Activated CD4-positive, alpha-beta T cell treated with anti-CD3 and anti-CD28 coated beads, Interleukin-2, amount 10 ng/mL, durations not matched to agents 24 days and 14 days (primary cell): ENCODE data around the gene PMS2. TPM values are rescaled to one million over a fixed set of nuclear protein-coding genes. Genes with fewer than 3 reads are reported as not detected.
"Not testable (repeated sequence)": the region's sequence is repeated elsewhere in the genome, so short reads cannot be mapped to it uniquely, and the experiment has no call there.

Experiments
- DNase-seq: peaks from one replicate; pipeline ENCODE4 v3.0.0; 2022
- H3K27ac Mint-ChIP-seq: one replicate; pipeline ENCODE4 v1.8.0; 2022; ENCODE audit warnings: mild to moderate bottlenecking, mixed read lengths
- H3K27me3 Mint-ChIP-seq: one replicate; pipeline ENCODE4 v1.8.0; 2022; ENCODE audit warnings: mixed read lengths
- H3K36me3 Mint-ChIP-seq: one replicate; pipeline ENCODE4 v1.8.0; 2022; ENCODE audit warnings: low read depth, mild to moderate bottlenecking, mixed read lengths
- H3K4me1 Mint-ChIP-seq: one replicate; pipeline ENCODE4 v1.8.0; 2021; ENCODE audit warnings: mixed read lengths
- H3K4me3 Mint-ChIP-seq: one replicate; pipeline ENCODE4 v1.8.0; 2022; ENCODE audit warnings: mild to moderate bottlenecking, moderate library complexity, mixed read lengths
- H3K9me3 Mint-ChIP-seq: one replicate; pipeline ENCODE4 v1.8.0; 2021; ENCODE audit warnings: mixed read lengths
- intact Hi-C: fragments of 100-400 bp; cut with micrococcal nuclease; formaldehyde crosslinking; loops from one replicate; pipeline ENCODE4 v1.15.1; 2023
- total RNA-seq: library from RNA; stranded (reverse); gene quantifications from 2 replicates; pipeline ENCODE4 v1.2.3, GENCODE V29; 2022

The PMS2 gene
- total RNA-seq, 1 donor from 2014 or later, result 24.1 TPM

GRCh38 chr7:6007386-6007785, 1.5 kb downstream of the PMS2 start:
- intact Hi-C loops, result no loop called here
- DNase-seq, result no peak
- H3K27me3 Mint-ChIP-seq, result no peaks in the 10 kb centered on the region
- H3K27ac Mint-ChIP-seq, result peak overlapping the region; percentile 54
- peak overlapping the region; percentile 69 for H3K4me3 Mint-ChIP-seq
- H3K4me1 Mint-ChIP-seq, result peaks cover 25% of the 10 kb centered on the region
- no peaks in the 10 kb centered on the region for H3K9me3 Mint-ChIP-seq
- peaks cover 29% of the 10 kb centered on the region for H3K36me3 Mint-ChIP-seq

DNA sequence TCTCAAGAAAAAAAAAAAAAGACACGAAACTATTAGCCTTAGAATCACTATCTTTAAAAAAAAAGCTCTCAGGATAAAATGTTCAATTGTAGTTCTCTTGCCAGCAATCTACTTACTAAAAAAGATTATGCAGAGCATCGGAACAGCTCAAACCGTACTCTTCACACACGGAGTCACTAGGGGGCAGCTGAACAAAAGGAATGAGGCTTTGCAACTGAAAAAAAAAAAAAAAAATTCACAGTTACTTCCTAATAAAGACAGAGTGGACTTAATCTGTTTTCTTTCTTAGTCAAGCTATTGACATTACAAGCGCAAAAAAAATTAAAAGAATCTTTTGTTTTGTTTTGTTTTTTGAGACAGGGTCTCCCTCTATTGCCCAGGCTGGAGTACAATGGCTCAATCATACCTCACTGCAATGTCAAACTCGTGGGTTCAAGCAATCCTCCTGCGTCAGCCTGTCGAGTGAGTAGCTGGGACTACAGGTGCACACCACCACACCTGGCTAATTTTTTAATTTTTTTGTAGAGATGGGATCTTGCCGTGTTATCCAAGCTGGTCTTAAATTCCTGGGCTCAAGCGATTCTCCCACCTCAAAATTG, 11.5 kb downstream of the PMS2 start:
- no peak overlapping the region for H3K27ac Mint-ChIP-seq
- H3K9me3 Mint-ChIP-seq, result no peaks in the 10 kb centered on the region
- peaks cover 41% of the 10 kb centered on the region for H3K36me3 Mint-ChIP-seq
- peak; percentile 81 for DNase-seq
- H3K4me3 Mint-ChIP-seq, result no peak overlapping the region
- peaks cover 2% of the 10 kb centered on the region for H3K4me1 Mint-ChIP-seq
- no peaks in the 10 kb centered on the region for H3K27me3 Mint-ChIP-seq
- intact Hi-C loops, result loop anchor here (1.0 kb wide), 1 partner anchor 326 kb away; no protein-coding TSS in a partner anchor

DNA sequence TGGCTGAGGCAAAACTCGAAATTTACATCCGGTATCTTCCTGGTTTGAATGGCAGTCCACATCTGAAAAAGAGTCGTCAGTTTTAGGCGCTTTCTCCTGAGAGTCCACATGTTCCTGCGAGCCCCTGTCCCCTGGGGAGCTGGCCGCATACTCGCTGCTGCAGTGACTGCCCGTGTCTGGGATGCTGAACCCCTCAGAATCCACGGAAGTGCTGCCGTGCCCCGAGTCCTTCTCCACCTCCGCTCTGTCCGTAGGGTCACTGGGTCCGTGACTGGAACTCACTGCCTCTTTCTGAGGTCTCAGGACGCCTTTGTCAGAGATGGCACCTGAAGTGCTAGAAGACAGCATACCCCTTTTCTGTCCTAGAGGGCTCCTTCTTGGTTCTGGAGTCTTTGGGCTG, 21.8 kb downstream of the PMS2 start:
- H3K9me3 Mint-ChIP-seq, H3K4me3 Mint-ChIP-seq, intact Hi-C loops, H3K27ac Mint-ChIP-seq, H3K4me1 Mint-ChIP-seq, H3K27me3 Mint-ChIP-seq: not testable (repeated sequence)
- peak; percentile 53 for DNase-seq
- peaks cover 34% of the 10 kb centered on the region for H3K36me3 Mint-ChIP-seq

DNA sequence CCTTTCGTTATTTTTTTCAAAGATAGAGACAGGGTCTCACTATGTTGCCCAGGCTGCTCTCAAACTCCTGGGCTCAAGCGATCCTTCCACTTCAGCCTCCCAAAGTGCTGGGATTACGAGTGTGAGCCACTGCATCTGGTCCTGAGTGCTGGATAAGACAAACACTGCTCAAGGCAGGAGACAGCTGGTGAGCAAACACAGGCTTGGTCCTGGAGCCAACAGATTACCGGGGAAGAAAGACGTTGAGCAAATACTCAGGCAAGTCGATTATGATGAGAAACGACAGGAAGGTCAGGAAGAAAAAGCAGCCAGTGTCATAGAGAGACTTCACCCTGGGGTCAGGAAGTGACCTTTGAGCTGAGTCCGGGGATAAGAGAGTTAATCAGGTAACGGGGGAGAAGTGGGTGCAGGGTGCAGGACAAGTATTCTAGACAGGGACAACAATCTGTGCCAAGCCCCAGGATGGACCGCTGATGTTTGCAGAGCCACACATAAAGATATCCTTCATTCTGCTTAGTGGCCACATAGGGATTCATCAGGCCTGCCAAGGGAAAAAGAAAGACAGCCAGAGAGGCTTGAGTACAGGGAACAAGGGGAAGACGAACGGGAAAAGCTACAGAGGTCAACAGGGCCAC, 29.1 kb downstream of the PMS2 start:
- H3K9me3 Mint-ChIP-seq, H3K27me3 Mint-ChIP-seq, H3K4me3 Mint-ChIP-seq, H3K27ac Mint-ChIP-seq, DNase-seq, intact Hi-C loops, H3K4me1 Mint-ChIP-seq: not testable (repeated sequence)
- peaks cover 17% of the 10 kb centered on the region for H3K36me3 Mint-ChIP-seq

DNA sequence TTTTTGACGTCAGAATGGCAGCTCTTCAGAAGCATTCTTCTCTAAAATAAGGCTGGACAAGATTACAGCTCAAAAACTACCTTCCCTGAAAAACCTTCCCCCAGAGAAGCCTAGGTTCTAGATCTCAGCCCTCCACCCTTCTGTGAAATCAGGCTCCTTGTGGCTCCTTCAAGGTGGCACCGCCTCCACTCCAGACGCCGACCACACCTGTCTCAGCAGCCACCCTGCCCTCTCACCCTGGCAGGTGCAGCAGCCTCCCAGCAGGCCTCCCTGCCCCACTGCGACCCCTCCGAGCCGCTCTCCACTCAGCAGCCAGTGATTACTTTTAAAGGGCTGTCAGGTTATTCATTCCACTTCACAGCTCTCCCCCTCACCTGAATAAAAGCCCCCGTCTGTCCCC, 35.3 kb downstream of the PMS2 start:
- H3K27me3 Mint-ChIP-seq, intact Hi-C loops, DNase-seq, H3K27ac Mint-ChIP-seq, H3K4me1 Mint-ChIP-seq, H3K9me3 Mint-ChIP-seq, H3K4me3 Mint-ChIP-seq, H3K36me3 Mint-ChIP-seq: not testable (repeated sequence)

GRCh38 chr7:5970347-5970911, 38.4 kb downstream of the PMS2 start, which contains the start of gene RSPH10B:
Gene RSPH10B (minus strand): TSS chr7:5970689. CDS start chr7:5967116, 3,573 bp downstream.
- DNase-seq, H3K4me1 Mint-ChIP-seq, H3K27ac Mint-ChIP-seq, H3K4me3 Mint-ChIP-seq, intact Hi-C loops, H3K9me3 Mint-ChIP-seq, H3K36me3 Mint-ChIP-seq, H3K27me3 Mint-ChIP-seq: not testable (repeated sequence)

DNA sequence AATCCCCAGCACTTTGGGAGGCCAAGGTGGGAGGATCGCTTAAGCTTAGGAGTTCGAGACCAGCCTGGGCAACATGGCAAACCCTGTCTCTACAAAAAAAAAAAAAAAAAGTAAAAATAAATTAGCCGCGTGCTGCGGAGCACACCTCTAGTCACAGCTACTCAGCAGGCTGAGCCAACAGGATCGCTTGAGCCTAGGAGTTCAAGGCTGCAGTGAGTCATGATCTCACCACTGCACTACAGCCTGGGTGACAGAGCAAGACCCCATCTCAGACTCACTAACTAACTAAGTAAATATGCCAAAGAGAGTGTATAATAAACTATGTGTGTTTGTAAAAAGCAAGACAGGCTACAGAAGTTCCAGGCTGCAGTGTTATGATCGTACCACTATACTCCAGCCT, 45.0 kb downstream of the PMS2 start:
- intact Hi-C loops, H3K9me3 Mint-ChIP-seq, H3K27ac Mint-ChIP-seq, H3K4me3 Mint-ChIP-seq, H3K4me1 Mint-ChIP-seq, H3K27me3 Mint-ChIP-seq, H3K36me3 Mint-ChIP-seq, DNase-seq: not testable (repeated sequence)

- H3K4me3 Mint-ChIP-seq, intact Hi-C loops, DNase-seq, H3K27me3 Mint-ChIP-seq, H3K36me3 Mint-ChIP-seq, H3K27ac Mint-ChIP-seq, H3K9me3 Mint-ChIP-seq, H3K4me1 Mint-ChIP-seq: not testable (repeated sequence)
Measured at GRCh38 chr7:5963205-5963604, 45.6 kb downstream of the PMS2 start.

DNA sequence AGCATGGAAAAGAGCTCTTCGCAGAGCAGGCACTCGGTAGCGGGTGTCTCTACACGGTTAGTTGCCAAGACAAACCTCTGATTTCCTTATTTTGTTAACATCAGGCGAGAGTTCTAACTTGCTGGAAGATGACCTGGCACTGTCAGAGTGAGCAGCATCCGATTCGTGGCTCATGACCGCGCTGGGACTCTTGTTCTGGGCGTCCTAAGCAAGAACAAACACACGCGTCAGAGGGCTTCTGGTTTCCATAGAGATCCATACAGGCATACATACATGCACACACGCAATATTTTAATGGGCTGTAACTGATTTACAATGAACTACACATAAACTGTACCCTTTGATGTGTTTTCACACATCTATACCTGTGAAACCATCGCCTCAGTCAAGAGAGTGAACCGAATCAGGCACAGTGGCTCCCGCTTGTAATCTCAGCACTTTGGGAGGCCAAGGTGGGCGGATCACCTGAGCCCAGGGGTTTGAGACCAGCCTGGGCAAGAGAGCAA, 73.9 kb downstream of the PMS2 start:
- intact Hi-C loops, H3K27ac Mint-ChIP-seq, DNase-seq, H3K9me3 Mint-ChIP-seq, H3K36me3 Mint-ChIP-seq, H3K4me1 Mint-ChIP-seq, H3K27me3 Mint-ChIP-seq, H3K4me3 Mint-ChIP-seq: not testable (repeated sequence)

DNA sequence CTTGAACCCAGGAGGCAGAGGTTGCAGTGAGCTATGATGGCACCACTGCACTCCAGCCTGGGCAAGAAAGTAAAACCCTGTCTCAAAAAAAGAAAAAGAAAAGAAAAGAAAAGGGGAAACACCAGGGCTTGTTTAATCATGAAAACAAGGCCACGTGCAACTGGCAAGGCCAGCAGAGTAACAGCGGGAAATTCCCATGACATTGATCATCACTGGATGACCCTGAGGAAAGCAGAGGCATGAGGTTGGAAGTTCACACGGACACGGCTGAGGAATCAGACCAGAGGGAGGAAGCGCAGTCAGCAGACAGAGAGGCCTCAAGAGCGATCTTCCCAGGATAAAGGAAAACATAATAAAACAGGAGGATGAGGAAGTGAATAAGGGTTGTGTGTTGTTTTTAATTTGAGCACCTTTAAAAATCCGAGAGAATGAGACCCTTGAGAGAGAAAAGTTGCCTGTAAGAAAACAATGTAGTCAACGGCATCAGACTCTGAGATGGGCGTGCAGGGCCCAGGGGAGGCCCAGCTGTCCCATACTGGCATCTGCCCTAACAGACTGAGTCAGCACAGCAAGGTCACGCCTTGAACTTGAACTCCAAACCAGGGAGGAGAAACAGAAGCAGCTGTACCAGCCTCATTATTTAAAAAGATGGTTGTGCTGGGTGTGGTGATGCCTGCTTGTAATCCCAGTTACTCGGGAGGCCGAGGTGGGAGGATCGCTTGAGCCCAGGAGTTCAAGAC, 76.8 kb downstream of the PMS2 start:
- H3K4me1 Mint-ChIP-seq, H3K36me3 Mint-ChIP-seq, H3K9me3 Mint-ChIP-seq, H3K4me3 Mint-ChIP-seq, DNase-seq, intact Hi-C loops, H3K27me3 Mint-ChIP-seq, H3K27ac Mint-ChIP-seq: not testable (repeated sequence)

DNA sequence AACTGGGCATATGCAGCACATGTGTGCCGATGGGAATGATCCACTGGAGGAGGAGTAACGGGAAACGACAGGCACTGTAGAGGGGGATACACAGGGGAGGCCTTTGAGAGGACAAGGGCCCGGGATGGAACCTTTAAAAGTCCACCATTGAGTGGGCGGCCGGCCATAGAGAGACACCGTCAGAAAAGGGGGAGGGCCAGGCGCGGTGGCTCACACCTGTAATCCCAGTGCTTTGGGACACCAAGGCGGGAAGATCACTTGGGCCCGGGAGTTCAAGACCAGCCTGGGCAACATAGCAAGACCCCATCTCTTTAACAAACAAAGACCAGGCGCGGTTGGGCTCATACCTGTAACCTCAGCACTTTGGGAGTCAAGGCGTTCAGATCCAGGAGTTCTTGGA, 77.6 kb downstream of the PMS2 start:
- H3K9me3 Mint-ChIP-seq, DNase-seq, H3K36me3 Mint-ChIP-seq, intact Hi-C loops, H3K4me3 Mint-ChIP-seq, H3K27ac Mint-ChIP-seq, H3K4me1 Mint-ChIP-seq, H3K27me3 Mint-ChIP-seq: not testable (repeated sequence)

DNA sequence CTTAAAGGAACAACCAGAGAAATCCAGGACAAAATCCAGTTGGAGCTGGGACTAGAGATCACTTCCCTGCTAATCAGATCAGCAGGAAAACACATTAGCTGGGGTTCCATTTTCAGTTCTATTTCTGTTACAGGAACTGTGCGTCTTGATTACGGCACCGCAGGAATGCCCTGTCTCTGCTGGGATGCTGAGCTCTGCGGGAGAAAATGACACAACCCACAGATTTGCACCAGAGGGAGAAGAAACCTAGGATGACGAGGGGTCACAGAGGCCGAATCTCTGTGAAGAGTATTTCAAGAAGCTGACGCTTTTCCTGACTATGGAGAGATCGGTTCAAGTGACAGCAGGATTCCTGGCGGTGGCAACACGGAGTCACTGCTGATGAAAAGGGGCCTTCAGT, 78.6 kb downstream of the PMS2 start:
- DNase-seq, H3K4me1 Mint-ChIP-seq, intact Hi-C loops, H3K4me3 Mint-ChIP-seq, H3K9me3 Mint-ChIP-seq, H3K36me3 Mint-ChIP-seq, H3K27me3 Mint-ChIP-seq, H3K27ac Mint-ChIP-seq: not testable (repeated sequence)

GRCh38 chr7:5926263-5926870, 82.5 kb downstream of the PMS2 start:
- H3K9me3 Mint-ChIP-seq, DNase-seq, intact Hi-C loops, H3K4me3 Mint-ChIP-seq, H3K27me3 Mint-ChIP-seq, H3K27ac Mint-ChIP-seq, H3K4me1 Mint-ChIP-seq, H3K36me3 Mint-ChIP-seq: not testable (repeated sequence)

- H3K36me3 Mint-ChIP-seq, H3K27ac Mint-ChIP-seq, intact Hi-C loops, H3K9me3 Mint-ChIP-seq, DNase-seq, H3K4me1 Mint-ChIP-seq, H3K27me3 Mint-ChIP-seq, H3K4me3 Mint-ChIP-seq: not testable (repeated sequence)
Measured at GRCh38 chr7:5924630-5925029, 84.2 kb downstream of the PMS2 start.
